GM19328 (cell line): ENCODE measurements around the gene TBC1D16.
"Not testable (repeated sequence)": the region's sequence is repeated elsewhere in the genome, so short reads cannot be mapped to it uniquely, and the experiment has no call there.

Experiments used
- ATAC-seq: cut with Tn5 transposase; IDR thresholded peaks from one replicate; pipeline ENCODE4 v1.9.1; 2021; ENCODE audit warnings: mild to moderate bottlenecking, moderate library complexity; ENCODE audit not compliant: unreplicated experiment

Gene TBC1D16

DNA sequence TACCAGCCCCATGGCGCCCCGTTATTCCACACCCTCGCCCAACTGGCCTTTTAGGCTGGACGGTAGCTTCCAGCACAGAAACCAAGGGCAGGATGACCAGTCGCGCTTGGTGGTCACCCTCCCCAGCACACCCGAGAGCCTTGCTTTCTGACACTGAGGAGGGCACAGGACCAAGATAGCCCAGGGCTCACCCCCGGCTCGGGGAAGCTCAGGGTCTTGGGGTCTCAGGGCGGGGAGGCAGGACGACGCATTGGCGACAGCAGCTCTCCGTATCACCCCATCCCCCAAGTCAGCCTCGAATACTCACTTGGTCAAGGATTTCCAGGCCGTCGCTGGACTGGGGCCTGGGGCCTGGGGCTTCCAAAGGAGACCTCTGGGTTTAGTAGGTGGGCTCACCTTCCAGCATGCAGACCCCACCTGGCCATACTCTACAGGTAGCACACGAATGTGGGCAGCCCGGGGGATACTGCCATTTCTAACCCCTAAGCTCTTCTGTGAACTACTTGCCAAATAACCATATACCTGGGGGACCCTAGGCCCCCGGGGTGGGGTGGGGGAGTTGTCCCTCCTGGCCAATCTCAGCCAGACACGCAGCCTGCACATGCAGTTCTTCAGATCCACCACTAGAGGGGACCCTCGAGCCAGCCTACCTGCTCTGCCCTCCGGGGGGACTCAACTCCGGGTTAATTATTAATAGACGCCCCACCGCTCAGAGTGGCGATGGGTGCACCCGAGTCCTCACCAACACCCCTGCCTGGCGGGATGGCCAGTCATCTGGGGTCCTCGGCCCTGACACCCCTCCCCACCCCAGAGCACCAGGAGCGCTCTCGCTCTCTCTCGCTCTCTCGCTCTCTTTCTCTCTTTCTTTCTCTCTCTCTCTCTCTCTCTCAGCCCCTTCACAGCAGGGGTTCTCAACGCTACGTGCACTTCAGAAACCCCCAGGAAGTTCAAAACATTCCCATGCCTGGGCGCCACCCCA is 30.0 kb downstream of the TBC1D16 start:
- ATAC-seq, result no peak

- ATAC-seq, result no peak
Measured at GRCh38 chr17:80003969-80004368, 31.7 kb downstream of the TBC1D16 start.

DNA sequence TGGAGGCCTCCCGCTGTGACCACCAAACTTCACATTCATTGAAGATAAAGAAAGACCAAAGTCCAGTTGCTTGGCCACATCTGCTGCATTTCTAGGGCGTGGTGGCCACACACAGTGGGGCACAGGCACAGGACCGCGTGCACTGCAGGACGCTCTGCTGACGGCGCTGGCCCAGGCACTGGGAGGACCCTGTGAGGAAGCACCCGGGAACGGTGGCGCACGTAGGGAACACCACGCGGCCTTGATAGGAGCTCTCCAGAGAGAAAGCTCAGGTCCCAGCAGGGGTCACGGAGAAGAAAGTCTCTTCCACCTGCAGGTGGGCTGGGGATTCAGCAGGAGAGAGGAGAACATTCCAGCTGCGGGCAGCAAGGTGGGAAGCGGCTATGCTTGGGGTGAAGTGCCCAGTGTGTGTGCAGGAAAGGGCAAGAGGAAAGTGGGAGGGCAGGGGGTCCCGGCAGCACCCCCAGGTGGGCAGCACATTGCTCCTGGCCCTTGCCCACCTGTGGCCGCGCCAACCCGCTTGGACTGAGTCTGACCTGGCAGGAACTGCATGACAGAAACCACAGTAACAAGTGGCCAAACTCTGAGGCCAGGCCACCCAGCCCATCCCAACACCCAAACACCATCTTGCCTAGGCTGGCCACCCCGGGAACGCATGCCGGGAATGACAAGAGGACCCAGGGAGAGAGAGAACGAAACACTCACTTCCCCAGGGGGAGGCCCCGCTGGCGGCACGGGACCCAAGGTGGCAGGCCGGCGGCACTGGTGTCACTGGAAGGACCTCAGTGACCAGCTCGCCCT is 32.8 kb downstream of the TBC1D16 start:
- no peak for ATAC-seq

DNA sequence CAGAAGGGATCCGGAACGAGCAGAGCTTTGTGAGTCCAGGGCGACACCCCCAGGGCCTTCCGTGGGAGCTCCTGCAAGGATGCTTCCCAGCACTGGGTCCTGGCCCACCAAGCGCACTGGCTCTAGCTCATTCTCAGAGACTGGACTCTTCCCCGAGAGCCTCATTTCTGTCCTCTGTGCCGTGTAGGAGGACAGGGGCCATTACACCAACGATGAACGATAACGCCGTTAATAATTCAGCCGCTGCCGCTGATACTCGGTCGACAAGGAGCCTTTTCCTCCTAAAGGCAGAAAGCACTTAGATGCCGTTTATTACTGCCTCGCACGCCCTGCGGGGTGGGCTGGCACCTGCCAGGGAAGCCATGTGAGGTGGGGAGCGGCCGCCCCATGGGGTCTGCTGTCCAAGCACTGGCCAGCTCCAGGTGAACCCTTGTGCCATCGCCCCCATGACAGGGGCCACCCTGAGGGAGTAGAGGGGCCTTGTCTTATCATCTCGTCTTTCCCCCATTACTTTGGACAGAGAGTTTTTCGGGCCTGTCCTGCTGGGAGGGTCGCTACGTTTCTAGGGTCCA is 33.5 kb downstream of the TBC1D16 start:
- no peak for ATAC-seq

DNA sequence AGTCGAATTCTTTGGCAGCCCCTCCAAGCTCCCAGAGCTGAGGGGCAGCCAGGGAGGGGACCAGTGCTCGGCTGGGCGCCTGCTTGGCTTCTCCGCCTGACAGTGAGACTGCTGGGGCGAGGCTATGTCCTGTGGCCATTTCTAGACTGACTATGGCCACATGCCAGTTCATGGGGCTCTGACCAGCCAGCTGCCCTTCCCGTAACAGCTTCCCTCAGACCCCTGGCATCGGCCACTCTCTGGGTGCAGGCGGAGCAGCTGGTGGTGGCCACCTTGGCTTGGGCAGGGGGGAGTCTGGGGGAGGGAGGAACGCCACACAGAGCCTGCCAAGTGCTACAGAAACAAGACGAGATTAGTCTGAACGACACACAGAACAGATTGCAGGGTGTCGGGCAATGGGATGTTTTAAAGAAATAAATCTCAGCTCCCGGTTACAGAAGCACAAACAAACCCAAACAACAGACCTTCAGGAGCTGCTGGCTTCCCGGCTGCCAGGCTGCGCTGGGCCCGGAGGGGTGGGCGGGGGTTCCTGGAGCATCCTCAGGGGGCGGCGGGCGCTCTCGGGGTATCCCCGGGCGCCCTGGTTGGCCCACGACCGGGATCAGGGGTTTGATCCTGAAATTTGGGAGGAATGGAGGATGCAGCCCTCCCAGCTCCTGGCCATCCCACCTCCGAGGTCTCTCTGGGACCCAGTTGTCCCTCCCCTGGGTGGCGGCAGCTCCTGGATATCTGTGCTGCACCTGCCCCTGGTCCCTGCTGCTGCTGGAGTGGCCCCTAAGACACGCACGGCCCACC is 34.5 kb downstream of the TBC1D16 start:
- no peak for ATAC-seq

- ATAC-seq, result no peak
Measured at GRCh38 chr17:80000136-80000535, 35.5 kb downstream of the TBC1D16 start.

- no peak for ATAC-seq
Measured at GRCh38 chr17:79997011-79997660, 38.5 kb downstream of the TBC1D16 start.

DNA sequence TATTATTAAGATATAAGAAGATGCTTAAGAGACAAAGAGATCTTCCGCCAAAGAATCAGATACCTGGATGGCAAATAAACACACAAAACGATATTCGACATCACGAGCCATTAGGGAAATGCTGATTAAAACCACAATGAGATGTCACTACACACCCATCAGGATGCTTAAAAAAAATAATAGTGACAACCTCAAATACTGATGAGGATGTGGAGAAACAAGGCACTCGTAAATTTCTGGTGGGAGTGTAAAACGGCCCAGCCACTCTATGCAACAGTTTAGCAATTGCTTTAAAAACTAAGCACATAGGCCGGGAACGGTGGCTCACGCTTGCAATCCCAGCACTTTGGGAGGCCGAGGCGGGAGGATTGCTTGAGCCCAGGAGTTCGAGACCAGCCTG is 39.4 kb downstream of the TBC1D16 start:
- no peak for ATAC-seq

GRCh38 chr17:79995696-79996095 is 40.0 kb downstream of the TBC1D16 start:
- no peak for ATAC-seq

DNA sequence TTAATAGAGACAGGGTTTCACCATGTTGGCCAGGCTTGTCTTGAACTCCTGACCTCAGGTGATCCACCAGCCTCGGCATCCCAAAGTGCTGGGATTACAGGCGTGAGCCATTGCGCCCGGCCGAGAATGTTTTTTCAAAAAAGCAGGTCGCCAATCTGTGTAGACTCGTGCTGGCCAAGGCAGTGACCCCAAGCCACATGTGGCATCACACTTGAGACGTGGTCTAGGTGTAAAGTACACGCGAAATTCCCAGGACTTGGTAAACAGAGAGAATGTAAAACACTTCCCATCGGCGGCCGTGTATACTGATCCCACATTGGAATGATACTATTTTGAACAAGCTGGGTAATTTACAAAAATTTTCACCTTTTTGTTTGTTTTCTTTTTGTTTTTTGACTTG is 41.1 kb downstream of the TBC1D16 start:
- ATAC-seq, result no peak

GRCh38 chr17:79994228-79994569 is 41.5 kb downstream of the TBC1D16 start:
- not testable (repeated sequence) for ATAC-seq

- no peak for ATAC-seq
Measured at GRCh38 chr17:79993390-79994227, 42.1 kb downstream of the TBC1D16 start.

- no peak for ATAC-seq
Measured at GRCh38 chr17:79992649-79993389, 42.9 kb downstream of the TBC1D16 start.

- ATAC-seq, result no peak
Measured at GRCh38 chr17:79991924-79992648, 43.6 kb downstream of the TBC1D16 start.

DNA sequence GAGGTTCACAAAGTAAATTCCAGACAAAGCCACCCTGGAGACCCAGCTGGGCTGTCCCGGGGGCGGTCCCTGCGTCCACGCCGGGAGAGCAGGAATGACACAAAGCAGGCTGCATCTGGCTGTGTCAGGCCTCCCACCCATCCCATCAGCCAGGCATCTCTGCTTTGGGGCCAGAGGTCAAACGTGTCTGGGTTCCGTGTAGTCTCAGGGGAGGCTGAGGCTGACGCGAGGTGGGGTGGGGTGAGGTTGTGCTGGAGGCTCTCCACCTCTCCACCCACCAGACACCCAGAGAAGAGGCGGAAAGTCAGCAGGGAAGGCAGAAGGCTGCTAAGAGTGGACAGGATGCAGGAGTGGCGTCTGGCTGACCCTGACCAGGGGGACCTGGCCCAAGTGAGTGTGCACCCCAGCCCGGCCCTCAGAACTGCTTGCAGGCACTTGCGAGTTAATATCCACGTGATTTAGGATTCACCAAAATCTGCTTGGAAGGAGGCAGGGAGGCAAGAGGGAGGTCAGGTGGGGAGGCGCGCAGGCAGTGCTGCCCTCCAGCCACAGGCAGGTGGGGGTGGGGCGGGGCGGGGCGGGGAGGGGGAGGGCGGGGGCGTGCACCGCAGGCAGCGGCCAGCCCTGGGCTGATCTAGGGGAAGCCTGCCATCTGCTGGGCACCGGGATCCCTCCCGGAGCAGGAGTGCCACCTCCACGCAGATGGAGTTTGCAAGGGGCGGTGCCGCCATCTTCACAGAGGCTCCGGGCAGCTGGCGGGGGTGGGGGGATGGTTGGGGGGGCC is 44.3 kb downstream of the TBC1D16 start:
- no peak for ATAC-seq

GRCh38 chr17:79990704-79991103 is 45.0 kb downstream of the TBC1D16 start:
- ATAC-seq, result no peak

DNA sequence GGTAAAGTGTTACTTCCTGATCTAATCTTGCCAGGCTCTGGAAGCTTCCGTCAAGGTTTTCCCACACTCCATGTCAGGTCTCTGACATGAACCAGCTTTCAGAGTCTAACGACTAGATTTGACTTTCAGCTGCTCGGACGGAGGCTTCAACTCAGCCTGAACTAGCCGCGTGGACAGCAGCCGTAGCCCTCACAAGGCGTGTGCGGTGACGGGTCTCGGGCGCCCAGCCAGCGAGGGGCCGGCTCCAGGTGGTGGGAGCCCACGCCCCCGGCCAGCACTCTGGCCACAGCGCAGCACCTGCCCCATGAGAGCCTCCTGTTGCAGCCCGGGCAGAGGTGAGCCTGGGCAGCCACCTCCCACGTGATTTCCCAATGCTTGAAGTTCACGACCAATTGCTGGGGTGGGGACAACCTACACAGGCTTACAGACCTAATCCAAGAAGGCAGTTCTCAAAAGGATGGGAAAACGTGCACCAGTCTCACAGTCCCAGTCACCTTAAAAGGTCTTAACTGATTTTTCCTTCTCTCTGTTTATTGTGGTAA is 45.5 kb downstream of the TBC1D16 start:
- no peak for ATAC-seq
